GM12891 (cell line): ENCODE results near the gene TSPAN11.

ENCODE experiments used
- PAX5 ChIP-seq: IDR thresholded peaks from 2 replicates; pipeline ENCODE4 v1.6.1; 2011; ENCODE audit warnings: low read length, moderate library complexity, mild to moderate bottlenecking; ENCODE audit not compliant: insufficient read depth, severe bottlenecking
- POLR2A ChIP-seq: IDR thresholded peaks from 2 replicates; pipeline ENCODE4 v1.6.1; 2011; ENCODE audit warnings: low read depth, low read length, control low read depth
- POLR2AphosphoS5 ChIP-seq: IDR thresholded peaks from 2 replicates; pipeline ENCODE4 v1.6.1; 2011; ENCODE audit warnings: low read depth, low read length, control low read depth
- POU2F2 ChIP-seq: IDR thresholded peaks from 2 replicates; pipeline ENCODE4 v1.6.1; 2011; ENCODE audit warnings: low read depth, mild to moderate bottlenecking, control low read depth, low read length, moderate library complexity
- SPI1 ChIP-seq: IDR thresholded peaks from 2 replicates; pipeline ENCODE4 v1.6.1; 2011; ENCODE audit warnings: low read depth, low read length, control low read depth
- TAF1 ChIP-seq: IDR thresholded peaks from 2 replicates; pipeline ENCODE4 v1.6.1; 2011; ENCODE audit warnings: low read depth, low read length, control low read depth

- TF ChIP-seq POLR2A (no peak), POLR2AphosphoS5 (no peak), TAF1 (no peak), POU2F2 (no peak), PAX5 (no peak), SPI1 (no peak)
These were observed 89.5 kb downstream of the TSPAN11 start for GRCh38 chr12:31016057-31016456.
